Kidney epithelial cell (primary cell): ENCODE results near the gene ALPL. TPM values are rescaled to one million over a fixed set of nuclear protein-coding genes. Genes with fewer than 3 reads are reported as not detected.

Experiments
- DNase-seq: peaks from one replicate; pipeline ENCODE4 v3.0.0-alpha.2; 2010; ENCODE audit warnings: low read depth
- H3K27me3 ChIP-seq: 2 replicates; pipeline ENCODE4 v1.6.0; 2011; ENCODE audit warnings: low read length; ENCODE audit not compliant: control insufficient read depth, insufficient read depth
- H3K36me3 ChIP-seq: 2 replicates; pipeline ENCODE4 v1.5.1; 2011; ENCODE audit warnings: low read length; ENCODE audit not compliant: control insufficient read depth, insufficient read depth
- H3K4me3 ChIP-seq: 2 replicates; pipeline ENCODE4 v1.5.1; 2011; ENCODE audit warnings: low read depth, mild to moderate bottlenecking, control low read depth, low read length
- CTCF ChIP-seq: IDR thresholded peaks from 2 replicates; pipeline ENCODE4 v1.5.1; 2011; ENCODE audit warnings: mild to moderate bottlenecking, moderate library complexity, low read length, control low read depth, inconsistent platforms; ENCODE audit not compliant: insufficient read depth, poor library complexity, severe bottlenecking
- total RNA-seq: library from RNA; depleted of rRNA; stranded (reverse); fragments of >200 nt; gene quantifications from 2 replicates; pipeline ENCODE4 v1.2.3, GENCODE V29; 2015

Gene ALPL
- total RNA-seq, 1 donor from 2014 or later: 5.1 TPM

DNA sequence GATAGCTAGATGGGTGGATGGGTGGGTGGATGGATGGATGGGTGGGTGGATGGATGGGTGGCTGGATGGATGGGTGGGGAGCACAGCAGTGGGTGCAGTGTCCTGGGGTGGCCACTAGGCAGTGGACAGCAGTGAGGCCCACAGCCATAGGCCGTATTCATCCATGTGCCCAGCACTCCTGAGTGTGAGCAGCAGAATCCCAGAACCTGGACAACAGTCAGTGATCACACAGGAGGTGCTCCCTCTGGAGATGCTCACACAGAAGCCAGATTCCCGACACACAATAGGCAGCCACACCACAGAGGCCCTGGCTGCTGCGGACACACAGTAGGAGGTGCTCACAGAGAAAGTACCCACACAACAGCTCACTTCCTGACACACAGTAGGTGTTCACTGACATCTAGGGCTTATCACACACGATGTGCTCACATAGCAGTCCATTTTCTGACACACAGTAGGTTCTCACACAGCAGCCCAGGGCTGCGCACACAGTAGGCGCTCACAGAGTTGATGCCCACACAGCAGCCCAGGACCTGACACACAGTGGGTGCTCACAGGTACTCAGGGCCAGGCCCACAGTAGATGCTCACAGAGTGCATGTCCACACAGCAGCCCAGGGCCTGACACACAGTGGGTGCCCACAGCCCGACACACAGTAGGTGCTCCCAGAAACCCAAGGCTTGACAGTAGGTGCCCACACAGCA is 95.9 kb downstream of the ALPL start:
- no peaks in the 10 kb centered on the region for H3K36me3 ChIP-seq
- TF ChIP-seq CTCF: no peak
- no peaks in the 10 kb centered on the region for H3K27me3 ChIP-seq
- no peak overlapping the region for H3K4me3 ChIP-seq
- no peak for DNase-seq

DNA sequence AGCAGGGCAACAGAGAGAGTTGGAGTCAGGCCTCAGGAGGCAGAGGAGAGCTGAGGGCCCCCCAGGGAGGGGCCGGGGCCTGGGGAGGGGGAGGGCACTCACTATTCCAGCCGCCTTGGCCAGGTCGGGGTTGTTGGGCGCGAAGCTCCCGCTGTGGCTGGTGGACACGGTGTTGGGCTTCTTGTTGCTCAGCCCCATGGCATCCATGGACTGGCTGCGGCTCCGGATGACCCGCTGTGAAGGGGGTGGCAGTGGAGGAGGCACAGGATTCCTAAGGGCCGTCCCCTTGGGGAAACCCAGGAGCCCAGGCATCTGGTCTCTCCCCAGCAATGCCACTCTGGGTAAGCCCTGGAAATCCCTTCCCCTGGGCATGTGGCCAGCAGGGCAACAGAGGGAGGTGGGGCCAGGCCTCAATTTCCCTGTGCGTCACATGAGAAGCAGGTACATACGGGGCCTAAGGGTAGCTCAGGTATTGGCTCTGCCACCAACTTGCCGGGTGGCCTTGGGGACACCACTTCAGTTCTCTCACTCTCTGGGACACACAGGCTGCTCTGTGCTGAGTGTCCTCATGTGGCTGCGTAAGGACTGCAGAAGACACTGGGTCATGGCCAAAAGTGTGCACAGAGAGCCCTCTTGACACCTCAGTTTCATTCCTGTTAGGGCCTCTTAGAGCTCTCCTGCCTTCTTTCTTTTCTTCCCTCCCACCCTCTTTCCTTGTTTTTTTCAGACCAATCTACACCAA is 96.9 kb downstream of the ALPL start:
- no peak for TF ChIP-seq CTCF
- no peaks in the 10 kb centered on the region for H3K36me3 ChIP-seq
- DNase-seq: no peak
- H3K4me3 ChIP-seq: no peak overlapping the region
- H3K27me3 ChIP-seq: no peaks in the 10 kb centered on the region

DNA sequence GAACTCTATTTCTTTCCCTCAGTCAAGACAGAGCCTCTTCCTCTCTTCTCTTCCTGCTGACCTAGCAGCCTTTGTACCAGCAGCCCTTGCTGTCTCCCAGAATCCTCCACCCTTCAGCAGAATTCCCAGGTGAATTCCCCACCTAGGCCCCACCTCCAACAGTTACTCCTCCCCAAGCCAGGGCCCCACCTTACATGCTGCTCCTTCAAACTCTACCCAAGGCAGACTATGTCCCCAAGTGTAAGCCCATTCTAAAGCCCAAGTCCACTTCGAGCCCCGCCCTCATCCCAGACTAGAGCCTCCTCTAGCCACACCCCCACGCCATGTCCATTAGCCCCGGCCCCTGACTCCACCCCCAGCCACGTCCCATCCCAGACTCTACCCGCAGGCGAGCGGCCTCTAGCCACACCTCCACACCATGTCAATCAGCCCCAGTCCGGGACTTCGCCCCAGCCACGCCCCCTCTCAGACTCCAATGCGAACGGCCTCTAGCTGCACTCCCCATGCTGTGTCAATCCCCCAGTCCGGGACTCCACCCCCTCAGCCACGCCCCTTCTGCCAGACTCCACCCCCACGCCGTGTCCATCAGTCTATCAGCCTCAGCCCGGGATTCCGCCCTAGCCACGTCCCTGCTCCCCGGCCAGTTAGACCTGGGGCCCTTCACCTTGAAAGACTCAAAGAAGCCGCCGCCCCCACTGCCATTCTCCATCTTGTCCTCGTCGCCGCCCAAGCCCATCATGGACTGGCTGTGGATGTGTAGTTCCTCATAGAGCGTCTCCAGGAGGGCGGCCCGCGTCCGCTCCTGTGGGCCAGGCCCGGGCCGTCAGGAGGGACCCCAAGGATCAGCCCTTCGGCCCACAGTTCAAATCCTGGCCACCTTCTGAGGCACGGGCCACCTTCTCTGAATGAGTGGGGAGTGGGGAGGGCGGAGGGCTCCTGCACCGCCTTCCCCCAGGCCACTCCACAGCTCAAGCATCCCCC is 98.6 kb downstream of the ALPL start:
- Histone ChIP-seq H3K27me3 (peaks cover under 1% of the 10 kb centered on the region), H3K4me3 (no peak overlapping the region), H3K36me3 (no peaks in the 10 kb centered on the region)
- TF ChIP-seq CTCF: no peak
- DNase-seq: peak; percentile 54

GRCh38 chr1:21608798-21609197 is 99.6 kb downstream of the ALPL start:
- H3K36me3 ChIP-seq: no peaks in the 10 kb centered on the region
- no peak for DNase-seq
- H3K4me3 ChIP-seq: no peak overlapping the region
- TF ChIP-seq CTCF: no peak
- peaks cover 4% of the 10 kb centered on the region for H3K27me3 ChIP-seq

- Histone ChIP-seq H3K27me3 (peaks cover 6% of the 10 kb centered on the region), H3K4me3 (no peak overlapping the region), H3K36me3 (no peaks in the 10 kb centered on the region)
- TF ChIP-seq CTCF: no peak
- DNase-seq: no peak
These were observed 100.8 kb downstream of the ALPL start for GRCh38 chr1:21610027-21610426.
